ENCODE data around the gene TMEM243. TPM values are rescaled to one million over a fixed set of nuclear protein-coding genes. Genes with fewer than 3 reads are reported as not detected.

Gene TMEM243
- total and polyA plus RNA-seq, 2 of the 4 experiments (the other 2 are of a cell fraction) = 28.7 to 31.1 TPM

DNA sequence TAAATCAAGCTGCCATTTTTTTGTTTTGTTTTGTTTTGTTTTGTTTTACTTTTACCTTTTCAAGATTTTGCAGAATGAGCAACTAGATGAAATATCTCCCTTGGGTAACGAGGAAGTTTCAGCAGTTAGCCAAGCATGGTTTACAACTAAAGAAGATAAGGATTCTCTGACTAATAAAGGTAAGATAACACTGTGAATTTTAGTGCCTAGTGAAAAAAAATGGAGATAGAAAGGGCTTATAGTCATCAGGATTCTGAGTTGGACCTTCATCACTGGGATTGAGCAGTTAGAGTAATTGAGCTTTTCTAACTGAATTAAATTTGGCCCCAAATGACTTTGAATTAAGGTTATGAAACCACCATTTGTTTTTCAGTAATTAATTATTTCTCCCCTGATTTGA lies 46.1 kb downstream of the TMEM243 start:
- WGBS, 2 experiments (ENCODE audit: extremely low coverage in 2 of 2, insufficient read length in 1 of 2) = no CpG with 5 or more reads among the region's 1 CpG
- Histone ChIP-seq H3K9me3 (ENCODE audit: control insufficient read depth, insufficient read depth, low read length) (no peaks in the 10 kb centered on the region), H4K91ac (ENCODE audit: insufficient read depth, low read depth, low read length) (no peak overlapping the region), H3K27me3 (ENCODE audit: control insufficient read depth, insufficient read depth, low read length) (no peaks in the 10 kb centered on the region), H3K4me3 (ENCODE audit: insufficient read depth, low read depth, low read length) (no peak overlapping the region), H2BK15ac (ENCODE audit: low read depth, low read length) (no peak overlapping the region), H4K5ac (ENCODE audit: low read depth, low read length) (no peak overlapping the region), H3K4me1 (ENCODE audit: control insufficient read depth, insufficient read depth, low read length) (no peaks in the 10 kb centered on the region), H3K4me2 (ENCODE audit: low read depth, low read length) (no peak overlapping the region), H3K4ac (ENCODE audit: low read depth, low read length) (no peak overlapping the region), H4K8ac (ENCODE audit: low read depth in 2 of 2, low read length in 2 of 2) (no peak overlapping the region), H2AK5ac (ENCODE audit: low read depth, low read length) (no peak overlapping the region), H3K36me3 (ENCODE audit: control insufficient read depth, insufficient read depth, low read length) (peaks cover 39% of the 10 kb centered on the region), H3K79me1 (ENCODE audit: low read depth in 1 of 2, low read length in 2 of 2) (peaks cover 7 to 22% of the 10 kb centered on the region in 2 experiments), H3K18ac (ENCODE audit: low read depth, low read length) (no peak overlapping the region), H2BK5ac (ENCODE audit: low read depth, low read length, poor library complexity, severe bottlenecking) (no peak overlapping the region), H3K23ac (ENCODE audit: low read depth, low read length) (no peak overlapping the region), H3K14ac (replicated peaks; ENCODE audit: low read depth, low read length) (no peak overlapping the region), H4K20me1 (ENCODE audit: insufficient read depth, low read length) (no peaks in the 10 kb centered on the region; the same call in 1 of the 2 replicates), H2AK9ac (replicated peaks; ENCODE audit: low read depth, low read length, poor library complexity) (no peak overlapping the region), H2BK20ac (ENCODE audit: low read depth, low read length) (no peak overlapping the region), H2BK120ac (ENCODE audit: low read depth, low read length) (no peak overlapping the region), H2AFZ (replicated peaks; ENCODE audit: low read length, poor library complexity) (no peak overlapping the region), H3K56ac (ENCODE audit: extremely low read depth, insufficient read depth, low read length) (no peak overlapping the region), H3K9ac (ENCODE audit: low read depth, low read length) (no peak overlapping the region), H3K27ac (ENCODE audit: insufficient read depth, low read length) (no peak overlapping the region), H3K9me1 (ENCODE audit: insufficient read depth, low read length) (no peaks in the 10 kb centered on the region; the same call in 1 of the 2 replicates)
- BruUV-seq (replicated peaks) = no TSS peak
- ATAC-seq (ENCODE audit: low read depth) = no peak
- DNase-seq = no peak
- TF ChIP-seq NFE2L2 (IDR thresholded peaks at IDR 0.05; ENCODE audit: low read depth, low read length) (no peak), RFX5 (IDR thresholded peaks at IDR 0.05; ENCODE audit: low read depth, low read length) (no peak)
- dilution Hi-C loops (cut with HindIII; ENCODE audit: low sequenced_read_pairs, unreplicated experiment) = no loop called here
- ChIA-PET POLR2A (ENCODE audit: unreplicated experiment) (interaction anchor here (1.0 kb wide), 1 partner anchor 15 kb away, joined by 4 read pairs; no protein-coding TSS in a partner anchor), CTCF (no interaction called here)
- intact Hi-C loops (cut with micrococcal nuclease) = loop anchor here (2.0 kb wide), 1 partner anchor 17 kb away; no protein-coding TSS in a partner anchor
- in situ Hi-C loops (cut with MboI; ENCODE audit: low sequenced_read_pairs) = no loop called here

Measured in IMR-90 (cell line).